NCI-H2081 (cell line): Measurements from ENCODE around the gene CDC42EP2.

ENCODE experiments used
- DNase-seq, 2 experiments: peaks; one replicate each; lab custom pipeline; 2025; lab: John Stamatoyannopoulos, UW

Gene CDC42EP2

DNA sequence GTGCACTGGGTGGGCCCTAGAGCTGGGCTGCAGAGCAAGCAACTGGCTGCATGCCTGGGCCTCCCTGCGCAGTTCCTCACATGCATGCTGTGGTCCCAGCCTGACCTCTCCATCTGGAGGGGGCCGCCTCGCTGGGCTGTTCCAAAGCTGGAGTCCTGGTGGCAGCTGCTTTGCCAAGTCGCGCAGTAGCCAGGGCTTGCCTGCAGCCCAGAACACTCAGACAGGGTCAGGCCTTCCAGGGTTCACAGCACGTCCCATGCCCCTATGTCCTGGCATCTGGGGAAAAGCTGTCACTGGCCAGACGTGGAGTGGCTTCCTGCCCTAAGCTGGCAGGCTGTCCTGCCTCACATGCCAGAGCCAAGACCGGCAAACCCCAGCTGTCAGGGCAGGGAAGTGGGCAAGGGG is 16.5 kb upstream of the CDC42EP2 start:
- no peak for DNase-seq

DNA sequence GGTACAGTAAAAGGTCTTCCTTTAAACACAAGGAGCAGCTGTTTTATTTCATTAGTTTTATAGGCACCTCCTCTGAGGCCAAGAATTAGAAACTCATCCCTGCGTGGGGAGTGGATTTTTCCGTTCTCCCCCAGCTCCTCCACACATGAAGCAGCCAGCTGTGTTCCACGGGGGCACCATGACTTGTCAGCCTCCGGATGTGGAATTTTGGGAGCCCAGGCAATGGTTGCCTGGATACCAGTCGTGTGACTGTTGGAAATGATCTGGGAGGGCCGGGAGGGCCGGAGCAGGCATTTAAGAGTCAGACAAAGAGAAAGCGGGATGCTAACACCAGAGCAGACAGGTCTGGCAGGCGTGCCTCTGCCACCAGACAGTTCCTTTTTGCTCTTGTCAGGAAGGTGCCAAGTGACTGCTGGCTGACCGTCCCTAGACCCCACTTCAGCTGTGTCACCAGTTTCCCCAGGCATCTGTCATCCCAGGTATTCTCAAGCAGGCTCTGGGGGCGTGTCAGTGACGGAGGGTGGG is 15.9 kb upstream of the CDC42EP2 start:
- no peak for DNase-seq

DNA sequence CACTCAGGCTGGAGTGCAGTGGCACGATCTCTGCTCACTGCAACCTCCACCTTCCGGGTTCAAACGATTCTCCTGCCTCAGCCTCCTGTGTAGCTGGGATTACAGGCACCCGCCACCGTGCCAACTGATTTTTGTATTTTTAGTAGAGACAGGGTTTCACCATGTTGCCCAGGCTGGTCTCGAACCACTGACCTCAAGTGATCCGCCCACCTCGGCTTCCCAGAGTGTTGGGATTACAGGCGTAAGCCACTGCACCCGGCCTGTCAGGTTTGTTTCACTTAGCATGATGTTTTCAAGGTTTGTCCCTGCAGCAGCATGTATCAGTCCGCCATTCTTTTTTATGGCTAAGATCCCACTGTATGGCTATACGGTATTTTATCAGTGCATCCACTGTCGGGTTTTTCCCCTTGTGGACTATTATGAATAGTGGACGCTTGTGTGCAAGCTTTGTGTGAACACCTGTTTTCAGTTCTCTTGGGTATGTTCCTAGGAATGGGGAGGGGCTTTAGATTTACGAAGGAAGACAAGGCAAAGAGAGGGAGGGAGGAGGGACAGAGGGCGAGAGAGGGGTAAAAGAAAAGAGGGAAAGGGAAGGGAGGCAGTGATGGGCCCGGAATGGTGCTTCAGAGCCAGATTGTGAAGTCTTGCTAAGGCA is 13.9 kb upstream of the CDC42EP2 start:
- no peak for DNase-seq

DNA sequence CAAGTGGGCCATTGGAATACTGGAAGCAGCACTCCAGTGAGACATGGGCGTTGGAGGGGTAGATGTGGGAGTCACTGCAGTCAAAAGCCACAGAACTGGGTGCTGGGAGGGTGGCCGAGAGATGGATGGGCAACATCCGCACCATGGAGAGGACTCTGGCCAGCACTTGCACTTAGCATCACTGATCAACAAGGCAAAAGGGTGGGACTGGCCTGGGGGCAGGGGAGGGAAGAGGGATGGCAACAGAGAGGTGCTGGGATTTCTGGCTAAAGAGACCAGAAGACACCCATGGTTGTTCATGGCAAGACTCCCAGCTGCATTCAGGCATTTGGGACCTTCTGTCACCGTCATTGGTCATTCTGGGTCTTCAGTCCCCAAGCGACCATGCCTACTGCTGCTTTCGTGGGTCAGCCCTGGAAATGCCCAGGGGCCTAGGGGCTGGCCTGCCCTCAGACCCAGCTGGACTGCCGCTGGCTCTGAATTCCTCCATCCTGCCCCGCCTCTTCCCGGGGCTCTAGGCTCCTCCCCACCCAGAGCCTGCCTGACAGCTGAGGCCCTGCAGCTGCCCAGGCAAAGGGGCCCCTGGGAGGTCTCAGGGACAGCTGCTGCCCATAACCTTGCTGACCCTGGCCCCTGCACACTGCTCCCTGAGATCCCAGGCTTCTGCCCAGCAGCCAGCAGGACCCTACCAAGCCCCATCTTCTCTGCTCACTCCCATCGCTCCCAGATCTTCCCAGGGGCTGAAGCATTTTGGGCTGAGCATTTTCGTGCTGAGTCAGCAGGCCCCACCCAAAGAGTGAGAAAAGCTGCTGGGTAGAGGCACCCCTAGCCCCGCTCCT is 13.0 kb upstream of the CDC42EP2 start:
- no peak for DNase-seq

DNA sequence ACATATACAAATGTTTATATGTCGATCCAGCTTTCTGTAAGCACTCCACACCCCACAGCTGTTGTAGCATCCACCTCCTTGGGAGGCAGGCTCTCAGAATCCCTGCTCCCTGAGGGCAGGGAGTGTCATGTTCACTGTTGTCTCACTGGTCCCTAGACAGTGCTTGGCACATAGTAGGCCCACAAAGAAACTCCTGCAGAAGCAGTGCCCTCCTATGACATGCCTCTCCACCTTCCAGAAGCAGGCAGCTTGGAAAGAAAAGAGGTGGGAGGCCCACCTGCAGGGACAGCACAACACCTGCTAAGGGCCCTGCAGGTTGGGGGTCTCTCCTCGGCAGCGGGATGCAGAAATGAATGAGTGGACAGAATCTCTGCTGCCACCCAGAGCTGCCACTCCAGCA is 11.1 kb upstream of the CDC42EP2 start:
- DNase-seq: no peak

DNA sequence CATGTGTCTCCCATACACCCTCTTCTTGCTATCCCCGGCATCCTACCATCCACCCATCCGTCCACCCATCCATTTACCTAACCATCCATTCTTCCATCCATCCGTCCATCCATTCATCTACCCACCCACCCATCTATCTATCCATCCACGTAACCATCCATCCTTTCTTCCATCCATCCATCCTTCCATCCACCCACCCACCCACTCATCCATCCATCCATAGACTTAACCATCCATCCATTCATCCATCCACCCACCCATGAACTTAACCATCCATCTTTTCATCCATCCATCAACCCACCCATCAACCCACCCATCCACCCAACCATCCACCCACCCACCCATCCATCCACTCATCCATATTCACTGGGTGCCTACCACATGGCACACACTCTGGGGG is 10.6 kb upstream of the CDC42EP2 start:
- no peak for DNase-seq

DNA sequence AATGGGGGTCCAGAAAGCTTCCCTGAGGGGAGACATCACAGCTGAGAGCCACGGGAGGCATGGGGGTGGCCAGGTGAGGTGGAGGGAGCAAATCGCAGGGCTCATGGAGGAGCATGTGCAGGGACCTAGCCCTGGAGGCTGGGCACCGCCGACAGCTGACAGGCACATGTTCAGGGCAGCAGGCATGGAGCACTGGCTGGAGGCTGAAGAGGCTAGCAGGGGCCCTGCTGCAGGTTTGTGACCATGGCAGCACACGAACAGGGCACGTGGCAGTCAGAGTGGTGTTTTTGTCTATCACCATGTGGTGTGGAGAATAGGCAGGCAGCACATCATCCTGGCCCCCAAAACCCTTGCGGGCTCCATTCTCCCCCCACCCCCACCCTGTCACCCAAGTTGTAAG is 10.1 kb upstream of the CDC42EP2 start:
- DNase-seq: no peak

DNA sequence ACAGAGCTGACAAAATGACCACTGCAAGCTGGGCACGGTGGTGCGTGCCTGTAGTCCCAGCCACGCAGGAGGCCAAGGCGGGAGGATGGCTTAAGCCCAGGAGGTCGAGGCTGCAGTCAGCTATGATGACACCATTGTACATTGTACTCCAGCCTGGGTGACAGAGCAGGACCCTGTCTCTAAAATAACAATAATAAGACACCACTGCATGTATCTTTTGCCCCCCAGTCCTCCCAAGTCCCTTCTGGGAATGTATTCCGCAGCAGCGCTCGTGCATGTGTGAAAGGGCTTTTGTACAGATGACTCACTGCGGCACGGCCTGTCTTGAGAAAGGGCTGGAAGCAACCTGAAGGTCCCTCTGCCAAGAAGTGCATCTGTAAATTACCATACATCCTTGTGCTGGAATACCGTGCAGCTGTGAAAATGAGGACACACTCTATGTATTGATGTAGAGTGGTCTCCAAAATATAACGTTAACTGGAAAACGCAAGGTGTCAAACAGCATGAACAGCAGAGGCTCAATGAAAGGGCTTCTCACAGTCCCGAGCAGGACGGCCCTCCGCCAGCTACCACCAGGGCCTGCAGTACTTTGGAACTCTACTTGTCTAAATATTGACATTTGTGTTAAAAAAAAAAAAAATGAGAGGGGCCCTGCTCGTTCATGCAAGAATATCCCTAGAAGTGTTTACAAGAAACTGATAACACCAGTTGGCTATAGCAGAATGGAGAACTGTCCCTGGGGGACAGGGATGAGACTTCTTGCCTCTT is 9.0 kb upstream of the CDC42EP2 start:
- no peak for DNase-seq

DNA sequence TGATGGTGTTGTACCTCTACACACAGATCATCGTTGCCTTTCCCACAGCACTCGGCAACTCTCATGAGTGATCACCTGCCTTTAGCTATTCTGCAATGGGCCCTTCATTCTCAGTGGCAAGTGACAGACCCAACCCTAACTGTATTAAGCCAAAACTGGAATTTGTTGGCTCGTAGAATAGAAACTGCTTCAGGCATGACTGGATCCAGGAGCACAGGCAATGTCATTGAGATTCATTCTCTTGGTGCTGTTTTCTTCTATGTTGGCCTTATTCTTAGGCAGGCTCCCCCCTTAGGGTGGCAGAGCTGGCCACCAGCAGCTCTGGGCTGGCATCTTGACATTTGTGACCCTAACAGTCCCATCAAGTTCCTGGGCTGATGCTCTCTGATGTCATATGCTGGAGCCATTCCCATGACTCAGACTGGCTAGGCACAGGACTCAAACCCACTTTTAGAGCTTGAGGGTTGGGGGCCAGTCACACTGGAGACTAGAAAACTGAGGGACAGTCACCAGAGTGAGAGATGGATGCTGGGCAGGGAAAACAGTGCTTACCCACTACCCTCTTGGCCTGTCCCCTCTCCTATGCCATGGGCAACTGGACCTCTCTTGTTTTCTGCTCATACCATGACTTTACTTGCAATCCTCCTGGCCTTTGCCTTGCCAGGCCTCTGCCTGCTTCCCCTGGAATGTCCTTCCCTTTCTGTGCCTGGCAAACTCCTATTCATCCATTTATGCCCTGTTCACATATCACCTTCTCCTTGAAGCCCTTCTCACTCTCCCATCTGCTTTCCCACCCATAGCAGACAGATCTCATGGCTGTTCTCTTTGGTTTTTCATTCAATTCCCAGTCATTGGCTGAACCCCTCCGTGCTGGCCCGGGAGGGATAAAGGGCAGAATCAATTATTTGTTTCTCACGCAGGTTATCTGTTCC is 7.1 kb upstream of the CDC42EP2 start:
- DNase-seq: no peak

DNA sequence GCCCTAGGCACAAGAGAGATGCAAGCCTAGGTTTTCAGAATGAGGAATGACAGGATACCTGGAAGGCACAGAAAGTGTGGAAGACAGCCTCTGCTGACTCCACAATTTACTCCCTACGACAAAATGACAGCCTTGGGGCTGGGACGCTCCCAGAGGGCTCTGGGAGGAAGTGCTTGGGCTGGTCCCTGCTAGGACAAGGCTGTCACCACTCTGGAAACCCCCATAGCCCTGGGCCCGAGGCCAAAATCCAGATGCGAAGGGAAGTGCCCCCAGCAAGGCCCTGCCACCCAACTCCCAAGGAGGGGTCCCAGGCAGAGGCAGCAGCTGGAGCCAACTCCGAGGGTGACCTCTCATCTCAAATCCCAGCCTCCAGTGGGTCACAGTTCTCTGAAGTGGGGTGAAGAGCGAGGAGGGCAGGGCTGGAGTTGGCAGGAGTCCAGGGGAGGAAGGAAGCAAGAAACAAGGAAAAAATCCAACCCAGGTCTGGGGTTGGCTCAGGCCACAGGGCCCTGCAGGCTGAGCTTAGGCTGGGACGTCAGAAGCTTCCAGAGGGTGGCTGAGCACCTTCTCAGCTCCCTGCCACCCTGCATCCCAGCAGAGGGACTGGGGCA is 6.3 kb upstream of the CDC42EP2 start:
- DNase-seq: no peak

DNA sequence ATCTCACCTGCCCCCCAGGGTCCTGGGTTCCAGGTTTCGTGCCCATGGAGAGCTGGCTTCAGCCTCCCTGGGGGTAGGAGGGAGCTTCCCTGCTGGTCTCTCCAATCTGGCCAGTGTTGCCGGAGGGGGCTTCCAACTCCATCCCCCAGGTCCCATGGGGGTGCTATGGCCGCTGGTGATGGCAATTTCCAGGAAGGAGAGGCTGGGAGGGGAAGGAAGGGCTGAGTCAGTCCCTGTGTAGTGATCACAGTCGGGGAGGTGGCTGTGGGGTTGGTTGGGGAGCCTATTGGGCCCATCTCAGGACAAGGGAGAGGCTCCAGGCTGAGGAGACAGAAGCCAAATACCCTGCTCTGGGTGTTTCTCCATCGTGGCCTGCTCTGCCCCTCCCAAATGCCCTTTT is 5.7 kb upstream of the CDC42EP2 start:
- DNase-seq: no peak

DNA sequence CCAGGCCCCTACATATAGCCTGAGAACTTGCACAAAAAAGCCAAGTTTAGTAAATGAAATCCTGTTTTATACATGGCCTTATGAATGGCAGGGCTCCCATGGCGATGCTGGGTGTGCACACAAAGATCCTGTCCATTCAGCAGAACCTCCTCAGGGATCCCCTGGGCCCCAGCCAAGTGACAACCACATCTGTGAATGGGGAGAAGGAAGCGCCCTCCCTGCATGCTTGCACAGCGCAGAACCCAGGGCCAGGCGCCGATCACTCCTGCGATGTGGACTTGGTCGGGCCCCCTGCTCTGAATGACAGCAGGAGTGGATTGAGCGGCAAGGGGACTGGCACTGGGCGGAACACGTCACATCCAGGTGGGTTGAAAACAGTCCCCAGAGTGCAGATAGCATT is 4.5 kb upstream of the CDC42EP2 start:
- DNase-seq: peak; percentile 27 to 35

DNA sequence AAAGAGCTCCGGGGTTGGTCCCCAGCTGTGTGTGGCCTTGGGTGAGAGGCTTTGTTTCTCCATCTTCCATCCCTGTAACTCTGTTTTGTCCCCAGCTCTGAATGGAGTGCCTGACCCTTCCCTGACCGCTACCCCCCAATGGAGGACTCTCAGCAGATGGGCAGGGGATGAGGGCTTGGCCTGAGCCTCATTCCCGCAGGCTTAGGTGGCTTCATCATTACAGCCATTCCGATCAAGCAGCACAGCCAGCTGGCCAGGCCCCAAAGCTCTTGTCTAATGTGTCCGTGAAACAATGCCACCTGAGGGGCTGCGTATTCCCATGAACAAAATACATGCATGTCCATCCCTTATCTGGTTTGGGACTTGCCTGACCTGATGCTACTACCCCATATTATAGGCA is 3.9 kb upstream of the CDC42EP2 start:
- DNase-seq: no peak

DNA sequence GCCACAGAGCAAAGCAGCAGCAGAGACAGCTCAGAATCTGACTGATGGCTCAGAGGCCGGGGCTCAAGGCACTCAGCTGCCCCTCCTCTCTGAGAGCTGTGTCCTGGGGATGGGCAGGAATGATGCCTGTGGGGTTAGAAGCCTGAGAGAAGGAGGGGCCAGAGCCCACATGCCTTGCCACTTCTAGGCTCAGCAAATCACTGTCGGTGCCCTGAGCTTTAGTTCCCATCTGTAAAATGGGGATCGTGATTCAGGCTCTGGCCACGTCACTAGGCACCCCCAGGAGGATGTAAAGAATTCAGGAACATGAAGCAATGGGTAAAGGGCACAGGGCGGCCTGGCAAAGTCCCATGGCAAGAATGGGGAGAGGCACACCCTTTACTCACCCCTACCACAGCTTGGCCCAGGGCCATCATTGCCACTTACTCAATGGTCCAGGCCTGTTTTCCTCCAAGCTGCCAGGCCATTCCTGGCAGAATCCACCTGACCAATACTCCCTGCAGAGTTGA is 3.4 kb upstream of the CDC42EP2 start:
- no peak for DNase-seq

DNA sequence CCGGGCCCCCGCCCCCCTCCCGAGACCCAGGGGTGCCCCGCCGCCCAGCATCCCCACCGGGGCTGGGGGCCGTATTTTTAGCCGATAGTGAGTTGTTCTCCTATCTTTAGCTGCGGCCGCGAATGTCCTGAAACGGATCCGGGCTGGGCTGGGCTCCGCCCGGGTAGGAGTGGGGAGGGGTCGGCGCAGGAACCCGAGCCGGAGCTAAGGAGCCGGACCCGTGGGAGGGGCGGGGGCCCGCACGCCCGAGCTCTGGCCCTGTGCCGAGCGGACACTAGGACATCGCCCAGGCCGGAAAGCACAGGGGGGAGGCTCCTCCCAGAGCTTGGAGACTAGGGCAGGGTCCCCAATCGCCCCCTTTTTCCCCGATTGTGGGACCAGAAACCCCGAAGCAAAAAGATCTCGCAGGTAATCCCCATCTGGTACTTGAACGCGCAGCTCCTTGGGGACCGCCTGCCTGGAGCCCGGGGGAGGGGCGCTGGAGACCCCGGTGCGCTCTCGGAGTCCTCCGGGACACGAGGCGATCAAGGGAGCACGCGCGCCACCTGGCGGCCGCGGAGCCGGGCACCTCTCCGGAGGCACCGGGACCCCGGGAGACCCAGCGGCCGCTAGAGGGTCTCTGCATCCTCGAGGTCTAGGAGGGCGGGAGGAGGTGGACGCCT is 669 bp downstream of the CDC42EP2 start:
- DNase-seq: peak; percentile 61

DNA sequence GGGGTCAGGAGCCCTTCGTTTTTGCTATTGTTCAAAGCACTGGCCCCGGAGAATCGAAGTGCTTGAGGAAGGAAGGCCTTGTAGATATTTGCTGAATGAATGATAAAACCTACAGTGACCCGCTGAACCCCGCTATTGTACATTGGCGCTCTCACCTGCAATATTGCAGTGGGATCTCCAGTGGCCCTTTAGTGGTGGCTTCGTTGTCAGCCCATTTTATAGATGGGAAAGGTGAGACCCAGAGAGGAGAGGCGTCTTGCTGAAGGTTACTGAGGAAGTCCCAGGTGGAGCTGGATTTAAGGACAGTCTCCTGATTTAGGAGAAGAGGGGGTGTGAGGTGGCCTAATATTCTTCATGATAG is 1.2 kb downstream of the CDC42EP2 start:
- no peak for DNase-seq

DNA sequence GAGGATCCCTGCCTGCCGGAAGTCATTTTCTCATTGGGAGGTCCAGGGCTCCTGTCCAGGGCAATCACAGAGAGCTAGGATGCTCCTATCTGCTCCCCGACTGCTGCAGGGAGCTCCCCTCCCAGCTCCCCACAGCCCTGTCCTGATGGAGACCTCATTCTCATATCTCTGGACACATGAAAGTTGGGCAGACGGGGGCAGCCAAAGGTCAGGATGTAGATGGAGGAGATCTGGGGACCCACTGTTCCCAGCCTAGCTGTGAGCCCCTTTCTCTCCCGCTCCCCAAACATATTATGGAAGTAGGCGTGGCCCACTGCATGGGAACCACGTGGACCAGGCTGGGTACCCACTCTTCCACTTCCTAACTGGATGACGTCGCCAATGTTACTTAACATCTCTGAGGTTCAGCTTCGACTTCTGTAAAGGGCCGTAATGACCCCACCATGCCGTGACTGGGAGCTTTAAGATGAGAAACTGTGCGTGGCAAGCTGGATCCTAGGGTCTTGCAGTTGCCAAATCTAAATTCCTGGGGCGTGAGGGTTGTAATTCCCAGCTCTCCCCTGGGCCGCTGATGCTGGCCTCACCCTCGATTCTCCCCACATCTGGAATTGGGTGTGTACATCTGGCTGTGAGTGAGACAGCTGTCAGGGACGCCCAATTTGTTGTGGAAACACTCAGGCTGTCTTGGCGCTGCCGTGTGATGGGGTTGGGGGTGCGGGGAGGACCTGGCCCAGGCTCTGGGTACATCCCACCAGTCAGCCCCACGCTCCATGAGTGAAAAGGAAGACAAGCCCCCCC is 1.8 kb downstream of the CDC42EP2 start:
- DNase-seq: no peak

DNA sequence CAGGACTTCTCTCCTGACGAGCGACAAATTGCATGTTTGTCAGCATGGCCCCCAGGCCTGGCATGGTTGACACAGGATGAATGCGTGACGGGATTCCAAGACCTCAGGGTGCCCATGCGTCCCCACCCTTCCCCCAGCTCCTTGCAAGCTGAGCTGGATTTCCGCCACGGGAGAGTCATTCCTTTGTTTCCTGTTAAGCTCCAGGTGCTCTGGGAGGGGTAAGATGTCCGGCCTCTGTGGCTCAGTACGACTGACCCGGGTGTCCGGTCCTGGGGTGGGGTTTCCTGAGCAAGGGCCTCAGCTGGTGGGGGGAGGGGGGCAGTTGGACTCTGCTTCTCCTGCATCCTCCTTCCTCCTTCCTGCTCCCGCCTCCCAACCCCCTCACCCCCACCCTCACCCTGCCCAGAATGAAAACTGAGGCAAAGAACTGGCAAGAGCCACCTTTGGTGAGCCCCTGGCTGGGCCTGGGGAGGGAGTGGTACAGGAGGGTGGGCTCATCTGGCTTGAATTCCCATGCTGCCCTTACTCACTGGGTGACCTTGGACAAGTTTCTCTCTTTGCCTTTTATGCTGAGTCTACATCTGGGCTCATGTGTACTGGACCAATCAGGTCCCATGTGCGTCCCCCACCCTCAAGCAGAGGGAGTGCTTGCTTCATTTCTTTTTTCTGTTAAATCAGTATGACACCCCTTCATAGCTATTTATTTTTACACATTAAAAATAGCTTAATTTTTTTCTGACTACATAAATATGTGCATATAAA is 2.5 kb downstream of the CDC42EP2 start:
- peak in 1 of 2 experiments; percentile 9 for DNase-seq
